Activated CD4-positive, alpha-beta T cell treated with anti-CD3 and anti-CD28 coated beads for 4 hours (primary cell): ENCODE measurements around the gene AFG1L.
"Not testable (repeated sequence)": the region's sequence is repeated elsewhere in the genome, so short reads cannot be mapped to it uniquely, and the experiment has no call there.

Experiments
- DNase-seq, 2 donors: peaks; one replicate each; pipeline ENCODE4 v3.0.0-alpha.2; 2020

Gene AFG1L

GRCh38 chr6:108291091-108291490, 3.8 kb upstream of the AFG1L start:
- no peak for DNase-seq

- not testable (repeated sequence) for DNase-seq
Measured at GRCh38 chr6:108292561-108292960, 2.3 kb upstream of the AFG1L start.

GRCh38 chr6:108293527-108294296, 1.1 kb upstream of the AFG1L start:
- no peak for DNase-seq

GRCh38 chr6:108294297-108294726, 542 bp upstream of the AFG1L start:
- DNase-seq = no peak

GRCh38 chr6:108295676-108296075, 822 bp downstream of the AFG1L start:
- DNase-seq = no peak

- DNase-seq = no peak
Measured at GRCh38 chr6:108302386-108302785, 7.5 kb downstream of the AFG1L start.

GRCh38 chr6:108304646-108305045, 9.8 kb downstream of the AFG1L start:
- DNase-seq = no peak

GRCh38 chr6:108308641-108309040, 13.8 kb downstream of the AFG1L start:
- not testable (repeated sequence) for DNase-seq

GRCh38 chr6:108309844-108310243, 15.0 kb downstream of the AFG1L start:
- no peak for DNase-seq

- no peak for DNase-seq
Measured at GRCh38 chr6:108312605-108313004, 17.8 kb downstream of the AFG1L start.

GRCh38 chr6:108321253-108321747, 26.4 kb downstream of the AFG1L start:
- no peak for DNase-seq

- no peak for DNase-seq
Measured at GRCh38 chr6:108322728-108323127, 27.9 kb downstream of the AFG1L start.

GRCh38 chr6:108323710-108324466, 29.0 kb downstream of the AFG1L start:
- DNase-seq = no peak

- DNase-seq = not testable (repeated sequence)
Measured at GRCh38 chr6:108330221-108330785, 35.4 kb downstream of the AFG1L start.

- DNase-seq = no peak
Measured at GRCh38 chr6:108330806-108331205, 36.0 kb downstream of the AFG1L start.

- DNase-seq = no peak
Measured at GRCh38 chr6:108331982-108332381, 37.1 kb downstream of the AFG1L start.

- no peak for DNase-seq
Measured at GRCh38 chr6:108336971-108337370, 42.1 kb downstream of the AFG1L start.

GRCh38 chr6:108337721-108338120, 42.9 kb downstream of the AFG1L start:
- no peak for DNase-seq

- DNase-seq = no peak
Measured at GRCh38 chr6:108341372-108341771, 46.5 kb downstream of the AFG1L start.

GRCh38 chr6:108343894-108344293, 49.0 kb downstream of the AFG1L start:
- no peak for DNase-seq

- DNase-seq = no peak
Measured at GRCh38 chr6:108348655-108349349, 53.9 kb downstream of the AFG1L start.

GRCh38 chr6:108350528-108350927, 55.7 kb downstream of the AFG1L start:
- DNase-seq = no peak

- no peak for DNase-seq
Measured at GRCh38 chr6:108353853-108354252, 59.0 kb downstream of the AFG1L start.
